ENCODE measurements around the gene CCT6A. TPM values are rescaled to one million over a fixed set of nuclear protein-coding genes. Genes with fewer than 3 reads are reported as not detected.

CCT6A gene, protein sequence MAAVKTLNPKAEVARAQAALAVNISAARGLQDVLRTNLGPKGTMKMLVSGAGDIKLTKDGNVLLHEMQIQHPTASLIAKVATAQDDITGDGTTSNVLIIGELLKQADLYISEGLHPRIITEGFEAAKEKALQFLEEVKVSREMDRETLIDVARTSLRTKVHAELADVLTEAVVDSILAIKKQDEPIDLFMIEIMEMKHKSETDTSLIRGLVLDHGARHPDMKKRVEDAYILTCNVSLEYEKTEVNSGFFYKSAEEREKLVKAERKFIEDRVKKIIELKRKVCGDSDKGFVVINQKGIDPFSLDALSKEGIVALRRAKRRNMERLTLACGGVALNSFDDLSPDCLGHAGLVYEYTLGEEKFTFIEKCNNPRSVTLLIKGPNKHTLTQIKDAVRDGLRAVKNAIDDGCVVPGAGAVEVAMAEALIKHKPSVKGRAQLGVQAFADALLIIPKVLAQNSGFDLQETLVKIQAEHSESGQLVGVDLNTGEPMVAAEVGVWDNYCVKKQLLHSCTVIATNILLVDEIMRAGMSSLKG
- total RNA-seq = 161 and 180 TPM in 2 replicates

DNA sequence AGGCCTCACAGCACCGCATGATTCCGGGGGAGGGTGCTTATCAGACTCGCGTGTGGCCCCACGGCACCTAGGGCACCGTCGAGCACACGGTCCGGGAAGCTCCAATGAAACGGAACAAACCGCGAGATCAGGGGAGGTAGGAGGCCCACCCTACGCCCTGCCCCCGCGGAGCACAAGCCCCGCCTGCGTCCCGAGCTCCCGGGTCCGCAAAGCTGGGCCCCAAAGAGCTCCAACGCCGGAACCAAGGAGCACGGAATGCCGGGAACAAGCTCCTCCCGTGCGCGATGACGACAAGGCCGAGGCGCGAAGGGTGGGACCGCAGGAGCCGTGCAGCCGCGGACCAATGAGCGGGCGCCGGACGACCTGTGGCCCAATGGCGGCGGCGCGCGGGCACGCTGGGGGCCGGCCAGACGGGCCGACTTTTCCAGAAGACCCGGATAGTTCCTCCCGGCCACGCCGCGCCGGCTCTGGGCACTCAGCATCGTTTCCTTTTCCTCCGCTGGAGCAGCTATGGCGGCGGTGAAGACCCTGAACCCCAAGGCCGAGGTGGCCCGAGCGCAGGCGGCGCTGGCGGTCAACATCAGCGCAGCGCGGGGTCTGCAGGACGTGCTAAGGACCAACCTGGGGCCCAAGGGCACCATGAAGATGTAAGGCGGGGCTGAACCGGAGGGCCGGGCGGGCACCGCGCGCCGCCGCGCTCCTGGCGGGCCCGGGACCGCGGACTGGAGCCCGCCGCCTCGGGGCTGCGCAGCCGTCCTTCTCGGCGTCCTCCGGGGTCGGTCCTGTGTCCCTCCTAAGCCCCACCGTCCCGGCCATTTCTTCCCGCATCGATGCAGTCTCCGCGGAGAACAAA, at the start of gene CCT6A, which contains the start of gene PSPH:
Gene CCT6A (plus strand): TSS at position 427 of the 853 bp plus-strand sequence. CDS start 84 bp downstream, at position 511.
Gene PSPH (minus strand): TSS at position 106 of the 853 bp plus-strand sequence. CDS start 30,232 bp downstream, outside the sequence.

DNA sequence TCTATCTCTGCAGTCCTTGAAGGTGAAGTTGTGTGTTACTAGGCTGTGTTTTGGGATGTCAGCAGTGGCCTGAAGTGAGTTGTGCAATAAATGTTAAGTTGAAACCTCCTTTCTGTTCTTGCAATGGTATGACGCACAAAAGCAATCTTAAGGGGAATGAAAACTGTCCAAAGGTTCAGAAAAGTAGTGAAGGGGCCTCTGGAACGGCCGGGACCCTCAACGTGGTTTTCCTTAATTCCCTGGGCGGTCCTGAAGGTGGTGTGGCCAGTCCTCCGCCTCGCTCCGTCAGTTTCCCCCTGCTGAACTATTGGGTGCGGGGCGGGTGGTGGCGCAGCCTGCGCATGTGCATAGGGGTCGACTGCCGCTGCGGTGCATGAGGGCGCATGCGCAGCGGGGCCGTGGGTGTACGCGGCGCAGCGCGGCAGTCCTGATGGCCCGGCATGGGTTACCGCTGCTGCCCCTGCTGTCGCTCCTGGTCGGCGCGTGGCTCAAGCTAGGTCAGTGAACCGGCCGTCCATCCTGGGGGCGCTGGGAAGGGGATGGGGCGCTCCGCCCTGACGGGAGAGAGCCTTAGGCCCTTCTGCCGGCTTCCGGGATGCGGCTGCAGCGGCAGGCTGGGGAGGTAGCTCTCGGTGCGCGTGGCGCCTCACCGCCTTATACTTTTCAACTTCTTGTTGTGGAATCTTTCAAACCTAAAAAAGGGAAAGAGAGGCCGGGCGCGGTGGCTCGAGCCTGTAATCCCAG, 12.5 kb downstream of the CCT6A start, which contains the start of gene SUMF2:
Gene SUMF2 (plus strand): TSS at position 405 of the 744 bp plus-strand sequence. CDS start 26 bp downstream, at position 431.

DNA sequence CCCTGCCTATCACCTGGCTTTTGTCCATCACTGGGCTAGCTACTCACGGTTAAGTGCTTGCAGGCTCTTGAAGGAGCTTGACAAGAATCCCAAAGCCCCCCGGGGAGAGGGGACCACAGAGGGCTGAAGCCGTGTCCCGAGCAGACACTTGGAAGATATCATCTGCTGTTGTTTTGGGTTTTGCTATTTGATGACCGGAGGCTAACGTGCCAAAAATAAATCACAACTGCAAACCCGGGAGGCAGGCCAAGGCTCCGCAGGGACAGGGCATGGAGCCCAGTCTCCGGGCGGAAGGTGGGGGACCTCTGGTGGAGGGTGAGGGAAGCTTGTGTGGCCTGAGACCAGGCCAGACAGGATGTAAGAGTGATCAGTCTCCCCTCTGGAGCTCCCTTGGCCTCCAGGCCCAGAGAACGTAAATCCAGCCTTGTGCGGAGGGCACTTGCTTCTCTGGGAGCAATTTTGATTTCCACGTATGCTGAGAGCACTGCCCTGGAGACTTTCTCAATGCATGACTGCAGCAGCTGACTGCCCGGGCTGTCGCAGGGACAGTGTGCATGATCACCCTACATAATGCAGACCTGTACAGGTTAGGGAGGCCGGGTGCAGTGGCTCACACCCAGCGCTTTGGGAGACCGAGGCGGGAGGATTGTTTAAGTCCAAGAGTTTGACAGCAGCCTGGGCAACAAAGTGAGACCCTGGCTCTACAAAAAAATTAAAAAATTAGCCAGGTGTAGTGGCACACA, 41.4 kb downstream of the CCT6A start, which contains the start of gene PHKG1:
Gene PHKG1 (minus strand): TSS at position 164 of the 743 bp plus-strand sequence. CDS start 4,011 bp downstream, outside the sequence.

DNA sequence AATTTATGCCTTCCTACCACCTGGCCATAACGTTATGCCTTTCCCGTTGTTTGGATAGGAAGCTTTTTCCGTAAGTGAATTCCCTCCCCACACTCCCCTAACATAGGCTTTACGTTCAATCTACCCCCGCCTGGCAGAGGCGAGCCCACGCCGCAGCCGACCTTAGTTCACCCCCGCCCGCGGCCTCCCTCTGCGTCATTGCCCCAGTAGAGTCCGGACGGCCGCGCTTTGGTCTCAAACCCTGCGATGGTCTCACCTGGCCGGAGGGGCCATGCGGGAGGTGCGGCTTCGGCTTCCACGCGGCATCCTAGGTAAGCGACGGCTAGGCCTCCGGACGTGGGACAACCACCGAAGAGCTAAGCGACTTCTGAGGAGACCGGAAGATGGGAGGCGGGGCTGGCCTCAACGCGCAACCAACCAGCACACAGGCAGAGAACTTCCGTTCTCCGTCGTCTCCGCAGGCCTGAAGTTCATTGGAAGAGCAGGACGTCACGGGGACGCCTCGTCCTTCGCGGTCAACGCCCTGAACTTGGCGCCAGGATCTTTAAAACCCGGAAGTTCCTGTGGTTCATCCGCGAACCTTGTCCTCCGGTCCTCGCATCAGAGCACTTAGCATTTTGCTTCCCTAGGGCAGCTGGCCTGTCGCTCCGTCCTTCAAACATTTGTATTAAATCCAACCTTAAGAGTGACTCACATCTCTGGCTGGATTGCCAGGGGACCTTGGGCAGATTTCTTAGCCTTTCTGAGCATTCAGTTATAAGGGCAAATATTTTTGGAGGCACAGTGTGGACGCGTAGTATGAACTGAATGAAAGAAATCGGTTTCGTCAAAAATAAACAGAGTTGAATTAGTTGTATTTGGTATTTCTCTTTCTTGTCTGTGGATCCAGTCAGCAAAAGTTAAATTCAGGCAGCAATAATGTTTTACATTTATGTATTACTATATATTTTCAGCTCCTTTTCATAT, 54.8 kb downstream of the CCT6A start, which contains the start of gene CHCHD2:
Gene CHCHD2 (minus strand): TSS at position 369 of the 966 bp plus-strand sequence. CDS start 63 bp downstream, at position 306.

Other genes with a start within 250 kb of the CCT6A start
- gene SEPTIN14, start 189.0 kb upstream of the CCT6A start, total RNA-seq = not detected in 2 replicates
- 1.1 and 1.3 TPM in 2 replicates for gene ZNF713, start 164.3 kb upstream of the CCT6A start, total RNA-seq
- gene MRPS17, start 99.9 kb upstream of the CCT6A start, total RNA-seq = 12.3 and 16.2 TPM in 2 replicates
- gene NIPSNAP2, start 87.2 kb upstream of the CCT6A start, total RNA-seq = 39.9 and 53.1 TPM in 2 replicates
- gene PSPH, start 321 bp upstream of the CCT6A start, total RNA-seq = 35.8 and 46.7 TPM in 2 replicates
- gene SUMF2, start 12.5 kb downstream of the CCT6A start, total RNA-seq = 121 and 134 TPM in 2 replicates
- not detected in 2 replicates for gene PHKG1, start 41.2 kb downstream of the CCT6A start, total RNA-seq
- 591 and 593 TPM in 2 replicates for gene CHCHD2, start 54.7 kb downstream of the CCT6A start, total RNA-seq
- gene NUPR2, start 64.7 kb downstream of the CCT6A start, total RNA-seq = not detected in 2 replicates

All from mammary microvascular endothelial cell (primary cell).